Stimulated activated CD4-positive, alpha-beta T cell treated with anti-CD3 and anti-CD28 coated beads, TNF-alpha, amount 100 ng/mL, for 24 hours (primary cell): ENCODE results near the gene MYH10.

Experiments
- DNase-seq, 3 experiments: peaks; one replicate each; pipeline ENCODE4 v3.0.0-alpha.2; 2020; ENCODE audit warnings: low read depth in 3 of 3

MYH10 gene

DNA sequence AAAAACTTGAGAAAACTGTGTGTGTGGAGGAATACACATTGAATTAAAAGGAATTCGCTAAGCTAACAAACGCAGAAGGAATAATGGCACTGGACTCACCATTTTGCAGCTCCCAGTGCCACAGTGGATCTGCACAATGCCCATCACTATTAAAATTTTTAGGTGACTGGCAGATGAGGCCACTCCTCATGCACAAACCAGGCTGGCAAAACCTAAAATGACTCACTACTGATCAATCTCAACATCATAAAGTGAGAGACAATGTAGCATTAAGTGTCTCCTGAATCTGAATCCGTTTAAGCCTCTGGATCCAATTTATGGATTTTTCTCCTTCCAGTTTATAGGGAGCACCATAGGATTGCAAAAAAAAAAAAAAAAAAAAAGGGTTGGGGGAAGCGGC is 20.6 kb downstream of the MYH10 start:
- no peak for DNase-seq

DNA sequence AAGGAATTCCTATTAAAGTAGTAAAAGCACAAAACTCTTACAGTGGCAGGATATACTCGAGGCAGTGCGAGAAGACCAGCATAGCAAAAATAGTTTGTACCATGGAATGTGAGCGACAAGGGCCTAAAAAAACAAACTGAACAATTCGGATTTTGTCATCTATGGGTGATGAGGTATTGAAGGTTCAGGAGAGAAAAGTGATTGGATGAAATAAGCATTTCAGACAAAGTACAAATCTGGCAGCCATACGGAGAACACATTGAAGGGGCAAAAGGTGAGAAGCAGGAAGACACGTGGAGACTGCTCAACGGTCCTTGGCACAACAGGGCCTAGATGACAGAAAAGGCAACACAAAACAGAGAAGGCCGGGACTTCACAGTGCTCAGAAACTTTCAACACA is 22.5 kb downstream of the MYH10 start:
- no peak for DNase-seq

DNA sequence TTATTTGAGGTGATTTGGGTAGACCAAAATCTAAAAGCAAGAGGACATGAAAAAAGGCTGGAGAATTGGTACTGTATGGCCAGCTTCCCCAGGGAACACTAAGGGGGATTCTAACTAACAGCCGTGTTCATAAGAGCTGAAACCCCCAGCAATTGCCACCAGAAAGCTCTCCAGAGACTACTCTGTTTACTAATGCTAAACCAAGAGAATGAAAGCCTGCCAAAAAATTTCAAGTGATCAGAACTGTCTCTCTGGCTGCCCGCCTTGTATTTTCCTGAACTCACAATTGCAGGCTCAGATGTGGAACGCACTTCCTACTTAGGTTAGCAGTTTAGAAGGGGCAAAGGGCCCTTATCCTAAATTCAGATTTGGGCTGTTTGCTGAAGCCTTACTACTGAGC is 24.1 kb downstream of the MYH10 start:
- DNase-seq = no peak

DNA sequence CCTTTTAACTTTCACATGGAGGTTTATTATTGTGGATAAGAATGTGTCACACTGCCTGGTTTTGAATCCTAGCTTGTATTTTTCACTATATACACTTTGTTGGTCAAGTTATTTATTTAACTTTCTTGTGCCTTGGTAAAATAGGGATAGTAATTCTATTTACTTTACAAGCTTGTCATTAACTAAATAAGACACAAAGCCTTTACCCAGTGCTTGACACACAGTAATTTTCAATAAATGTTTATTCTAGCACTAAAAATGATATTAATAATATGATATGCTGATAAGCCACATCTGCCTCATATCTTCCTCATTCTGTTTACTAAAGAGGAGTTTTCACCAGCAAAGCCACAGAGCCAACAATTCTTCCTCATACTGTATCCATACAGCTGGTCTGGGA is 27.8 kb downstream of the MYH10 start:
- DNase-seq = no peak

DNA sequence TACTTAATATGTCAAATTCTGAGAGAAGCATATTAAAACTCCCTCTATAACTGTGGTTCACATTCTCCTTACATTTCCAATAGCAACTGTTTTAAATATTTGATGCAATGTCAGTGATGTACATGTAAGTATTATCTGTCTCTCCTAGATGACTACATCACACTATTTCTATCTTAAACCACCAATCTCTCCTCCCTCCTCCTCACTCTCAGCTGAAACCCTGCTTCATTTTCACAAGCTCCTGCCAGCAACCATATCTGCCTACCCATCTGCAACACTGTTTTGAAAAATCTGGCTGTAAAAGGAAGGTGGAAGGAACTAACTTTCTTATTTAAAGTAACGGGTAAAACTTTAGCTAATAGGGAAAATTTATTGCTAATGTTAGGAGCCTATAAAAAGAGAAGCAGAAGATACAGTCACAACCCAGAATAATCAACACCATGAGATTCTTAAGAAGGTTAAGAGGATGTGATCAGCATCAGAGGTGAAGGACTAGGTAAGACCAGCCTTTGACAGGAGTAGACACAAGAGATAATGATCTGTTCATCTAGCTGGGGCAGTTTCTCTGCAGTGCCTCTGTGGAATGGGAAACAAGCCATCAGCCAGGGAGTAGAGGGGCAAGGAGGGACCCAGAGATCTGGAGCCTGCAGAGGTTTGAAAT is 31.0 kb downstream of the MYH10 start:
- no peak for DNase-seq

DNA sequence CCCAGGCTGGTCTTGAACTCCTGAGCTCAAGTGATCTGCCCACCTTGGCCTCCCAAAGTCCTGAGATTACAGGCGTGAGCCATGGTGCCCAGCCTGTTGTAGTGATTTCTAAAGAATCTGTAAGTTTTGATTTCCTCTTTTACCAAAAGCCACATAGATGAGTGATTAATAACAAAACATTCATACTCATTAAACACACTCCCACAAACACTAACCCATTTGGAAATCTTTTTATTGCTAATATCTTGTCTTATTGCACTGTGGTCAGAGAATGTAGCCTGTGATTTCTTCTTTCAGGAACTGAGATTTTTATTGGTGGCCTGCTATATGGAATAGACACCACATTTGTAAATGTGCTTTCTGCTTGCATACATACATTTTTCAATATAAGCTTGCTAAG is 31.6 kb downstream of the MYH10 start:
- no peak for DNase-seq

DNA sequence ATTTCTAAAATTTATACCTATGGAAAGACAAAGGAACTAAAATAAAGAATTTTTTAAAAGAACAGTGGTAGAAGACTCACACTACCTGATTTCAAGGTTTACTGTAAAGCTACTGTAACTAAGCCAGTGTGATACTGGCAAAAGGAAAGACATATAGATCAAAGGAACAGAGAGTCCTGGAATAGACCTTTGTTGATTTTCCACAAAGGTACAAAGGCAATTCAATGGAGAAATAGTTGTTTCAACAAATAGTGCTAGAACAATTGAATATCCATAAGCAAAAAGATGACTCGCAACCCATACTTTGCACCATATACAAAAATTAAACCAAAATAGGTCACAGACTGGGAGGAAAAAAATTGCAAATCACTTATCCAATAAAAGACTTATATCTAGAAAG is 36.7 kb downstream of the MYH10 start:
- DNase-seq = no peak

DNA sequence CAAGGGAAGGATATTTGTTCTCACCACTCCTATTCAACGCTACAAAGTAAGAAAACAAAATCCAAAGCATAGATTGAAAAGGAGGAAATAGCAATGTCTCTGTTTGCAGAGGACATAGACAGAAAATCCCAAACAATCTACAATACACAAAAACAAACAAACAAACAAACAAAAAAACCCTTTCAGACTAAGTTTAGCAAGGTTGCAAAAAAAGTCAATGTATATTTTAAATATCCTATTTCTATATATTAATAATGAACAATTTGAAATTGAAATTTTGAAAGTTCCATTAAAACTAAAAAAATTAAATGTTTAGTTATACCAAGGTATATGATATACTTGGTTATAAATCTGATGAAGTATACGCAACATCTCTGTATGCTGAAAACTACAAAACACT is 37.2 kb downstream of the MYH10 start:
- DNase-seq = no peak

DNA sequence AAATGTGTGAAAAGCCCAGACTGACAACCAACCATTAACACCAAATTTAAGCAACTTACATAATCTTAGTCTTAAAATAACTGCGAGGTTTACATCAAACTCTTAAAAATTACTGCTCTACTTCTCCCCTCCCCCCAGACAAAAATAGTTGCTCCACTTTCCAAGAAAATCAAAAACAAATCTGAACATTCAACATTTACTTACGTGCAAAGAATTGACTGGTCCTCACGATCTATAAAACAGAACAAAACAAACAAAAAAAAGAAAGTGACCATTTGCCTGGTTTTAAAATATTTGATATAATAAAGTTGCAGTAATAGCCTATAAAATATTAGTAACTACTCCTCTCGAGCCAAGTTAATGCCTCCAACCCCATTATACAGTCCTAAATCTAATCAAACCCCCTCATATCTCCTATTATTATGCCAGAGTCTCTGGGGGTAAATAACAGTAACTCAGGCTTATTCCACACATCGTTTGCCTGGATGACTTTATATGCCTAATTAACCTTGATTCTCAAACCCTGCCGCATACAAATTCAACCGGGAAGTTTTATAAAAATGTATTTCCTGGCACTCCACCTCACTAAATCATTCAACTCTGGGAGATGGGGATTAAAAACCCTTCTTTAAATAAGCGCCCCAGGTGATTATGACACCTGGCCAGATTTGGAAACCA is 41.5 kb downstream of the MYH10 start:
- no peak for DNase-seq

DNA sequence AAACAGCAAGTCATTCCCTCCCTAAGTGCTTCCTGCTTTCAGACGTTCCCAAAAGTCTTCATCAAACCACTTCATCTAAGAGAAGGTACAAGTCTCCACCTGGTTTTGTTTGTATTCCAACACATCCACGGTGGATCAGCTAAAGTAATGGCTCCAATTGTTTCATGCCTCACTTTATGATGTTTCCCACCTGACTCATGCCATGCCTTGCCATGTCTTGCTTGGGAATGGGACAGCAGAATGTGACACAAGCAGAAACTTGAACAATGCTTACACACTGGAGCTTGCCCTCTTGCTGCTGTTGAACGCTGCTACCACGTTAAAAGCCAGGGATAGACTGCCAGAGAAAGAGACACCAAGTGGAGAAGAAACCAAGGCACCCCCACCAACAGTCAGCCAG is 43.8 kb downstream of the MYH10 start:
- DNase-seq = no peak

DNA sequence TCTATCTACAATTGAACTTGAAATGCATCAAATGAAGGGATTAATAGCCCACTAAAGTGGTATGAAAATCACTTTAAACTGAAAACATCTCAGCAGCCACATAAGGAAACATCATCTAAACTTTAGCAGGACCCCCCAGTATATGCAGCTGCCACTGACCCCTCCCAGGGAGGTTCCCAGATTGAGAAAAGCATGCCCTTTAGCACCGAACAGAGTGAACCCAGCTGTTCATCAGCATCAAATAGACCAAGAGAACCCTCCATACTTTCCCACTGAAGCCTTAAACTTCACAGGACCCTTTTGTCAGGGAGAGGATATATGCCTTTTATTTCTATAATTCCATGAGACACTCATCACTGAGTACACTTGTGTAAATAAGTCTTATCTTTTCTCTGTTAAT is 44.6 kb downstream of the MYH10 start:
- no peak for DNase-seq

DNA sequence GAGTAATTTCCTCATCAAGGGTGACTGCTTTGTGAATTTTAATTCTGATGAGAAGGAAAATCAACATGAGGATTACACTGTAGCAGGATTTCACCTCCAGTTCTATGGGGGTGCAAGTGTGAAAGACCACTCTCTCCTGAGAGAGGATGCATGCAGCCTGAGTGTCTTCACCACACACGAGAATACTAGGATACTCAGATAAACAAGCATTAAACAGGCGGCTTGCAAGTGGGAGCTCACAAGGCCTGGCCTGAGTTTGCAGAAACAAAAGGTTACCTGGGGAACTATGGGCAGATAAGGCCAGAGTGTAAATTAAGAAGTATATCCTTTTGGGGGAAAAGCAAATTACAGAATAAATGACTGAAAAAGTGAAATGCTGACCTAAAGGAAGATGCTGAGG is 46.6 kb downstream of the MYH10 start:
- no peak for DNase-seq

DNA sequence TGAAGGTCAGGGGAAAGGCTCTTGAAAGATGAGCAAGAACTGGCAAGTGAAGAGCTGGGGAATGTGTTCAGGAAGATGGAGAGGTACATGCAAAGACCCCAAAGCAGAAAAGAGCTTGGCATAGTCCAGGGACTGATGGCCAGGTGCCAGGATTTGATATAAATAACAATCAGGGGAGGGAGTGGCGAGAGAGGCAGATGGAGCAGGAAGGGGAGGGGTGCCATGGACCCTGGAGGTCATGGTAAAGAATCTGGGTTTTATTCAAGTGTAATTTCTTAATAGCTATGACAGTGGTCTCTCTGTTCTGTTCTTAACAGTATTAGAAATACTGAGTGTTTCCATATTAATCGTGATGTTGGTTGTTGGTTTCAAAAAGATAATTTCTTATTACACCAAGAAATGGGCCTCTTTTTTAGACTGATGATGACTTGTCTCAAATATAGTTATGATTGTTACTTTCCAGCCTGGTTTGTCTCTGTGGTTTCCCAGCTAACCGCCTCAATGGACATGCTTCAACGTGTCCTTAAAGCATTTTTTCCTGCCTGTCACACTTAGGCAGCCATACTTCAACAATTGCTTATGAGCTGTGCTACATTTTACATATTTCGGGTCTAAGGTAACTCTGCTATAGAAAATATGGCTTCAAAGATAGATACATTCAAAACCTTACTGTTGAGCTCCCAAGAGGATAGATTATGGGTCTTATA is 49.4 kb downstream of the MYH10 start:
- no peak for DNase-seq

DNA sequence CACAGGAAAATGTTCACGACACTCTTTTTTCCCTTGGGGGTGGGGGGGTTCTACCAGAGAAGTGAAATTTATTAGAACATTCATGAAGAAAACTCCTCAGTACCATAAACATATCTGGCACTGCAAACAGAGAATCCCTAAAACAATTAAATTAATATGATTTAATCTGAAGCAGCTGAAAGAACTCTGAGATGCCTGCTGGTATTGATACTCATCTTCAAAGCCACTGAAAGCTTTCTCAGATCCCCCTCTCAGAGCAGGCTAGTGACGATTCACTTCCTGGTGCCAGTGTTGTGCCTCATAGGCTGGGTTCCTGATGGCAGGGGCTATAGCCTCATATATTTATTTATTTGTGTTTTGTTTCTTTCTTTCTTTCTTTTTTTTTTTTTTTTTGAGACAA is 52.7 kb downstream of the MYH10 start:
- DNase-seq = no peak

DNA sequence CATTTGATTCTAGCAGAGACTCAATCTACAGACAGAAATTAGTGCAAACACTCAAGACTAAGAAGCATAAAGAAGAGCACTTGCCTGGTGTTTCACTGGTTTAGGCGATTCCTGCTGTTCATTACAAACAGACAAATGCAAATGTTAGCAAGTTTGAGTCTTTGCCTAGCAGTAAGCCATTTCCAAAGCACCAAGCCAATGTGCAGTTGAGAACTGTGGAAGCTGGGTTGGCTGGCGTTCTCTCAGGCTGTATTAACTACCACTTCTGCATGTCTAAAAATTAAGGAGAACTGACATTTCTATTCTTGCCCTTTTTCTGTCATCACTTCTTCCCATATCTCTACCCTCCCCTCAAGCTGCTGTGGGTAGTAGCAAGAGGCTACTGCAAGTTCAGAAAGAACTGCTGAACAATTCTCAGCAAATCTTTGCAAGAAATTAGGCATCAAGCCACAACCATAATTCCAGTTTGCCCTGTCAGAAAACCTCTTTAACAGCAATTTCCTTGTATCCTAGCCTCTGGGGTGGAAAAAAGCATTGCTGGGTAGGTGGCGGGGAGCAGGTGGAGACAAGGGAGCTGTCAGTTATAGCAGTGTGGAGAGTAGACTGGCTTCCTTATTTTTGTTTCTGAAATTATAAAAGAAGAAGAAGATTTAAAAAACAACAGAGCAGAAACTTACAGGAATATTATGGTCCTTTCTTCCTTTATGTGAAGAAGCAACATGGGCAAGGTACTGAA is 53.8 kb downstream of the MYH10 start:
- DNase-seq = no peak

DNA sequence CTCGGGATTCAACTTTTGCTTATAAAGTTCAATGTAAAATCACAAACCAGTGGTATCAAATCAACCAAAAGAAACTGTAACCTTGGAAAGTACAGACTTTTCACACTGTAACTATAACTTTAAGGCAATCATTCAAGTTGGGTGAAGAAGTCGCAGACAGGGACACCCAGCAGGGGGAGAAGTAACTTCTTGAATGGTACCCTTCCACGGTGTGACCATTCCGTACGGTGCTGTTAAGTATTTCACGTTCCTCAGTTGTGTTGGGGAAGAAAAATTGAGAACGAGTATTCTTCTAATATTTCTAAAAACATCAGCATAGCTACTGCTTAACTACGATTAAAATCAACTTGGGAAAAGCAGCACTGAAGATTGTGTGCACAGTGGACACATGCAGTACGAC is 55.8 kb downstream of the MYH10 start:
- no peak for DNase-seq

DNA sequence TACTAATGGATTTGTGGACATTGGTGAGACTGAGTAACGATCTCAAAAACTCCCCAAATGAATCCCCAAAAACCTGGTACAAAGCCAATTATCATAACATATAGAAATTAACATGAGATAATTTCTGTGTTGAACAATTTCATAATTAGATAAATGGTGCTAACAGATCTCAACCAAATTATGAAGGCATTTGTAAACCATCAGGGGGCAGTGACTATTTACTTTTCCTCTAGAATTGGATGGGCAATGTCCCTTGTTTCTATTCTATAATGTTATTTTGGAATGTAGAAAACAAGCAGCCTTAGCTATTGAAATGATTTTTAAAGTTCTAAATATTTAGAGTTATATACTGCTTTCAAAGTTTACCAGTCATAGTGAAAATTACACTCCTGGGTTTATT is 57.8 kb downstream of the MYH10 start:
- DNase-seq = no peak

DNA sequence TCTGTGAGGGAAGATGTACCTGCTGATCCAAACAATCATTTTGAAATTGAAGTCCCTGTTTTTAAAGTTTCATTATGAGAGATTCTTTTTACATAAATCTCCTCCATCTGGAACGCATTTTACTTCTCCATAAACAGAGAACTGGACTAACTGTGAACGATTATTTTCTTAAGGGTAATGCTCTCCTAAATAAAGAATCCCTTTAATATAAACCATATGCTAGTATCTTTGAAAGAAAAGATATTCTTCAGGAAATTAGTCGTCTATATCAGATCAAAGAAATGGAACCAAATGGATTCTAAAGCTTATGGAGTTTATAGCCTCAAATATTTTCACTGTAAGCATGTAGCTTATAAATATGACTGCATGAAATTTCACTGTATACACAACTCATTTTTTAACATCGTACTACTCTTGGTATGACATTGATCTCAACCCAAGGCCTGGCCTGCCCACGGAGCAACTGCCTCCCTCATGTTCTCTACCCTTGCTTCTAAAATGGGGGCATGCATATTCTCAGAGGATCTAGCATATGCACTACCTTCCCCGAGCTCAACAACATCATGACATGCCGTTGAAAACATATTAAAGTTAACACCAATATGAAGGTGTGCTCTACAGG is 66.4 kb downstream of the MYH10 start:
- no peak for DNase-seq

DNA sequence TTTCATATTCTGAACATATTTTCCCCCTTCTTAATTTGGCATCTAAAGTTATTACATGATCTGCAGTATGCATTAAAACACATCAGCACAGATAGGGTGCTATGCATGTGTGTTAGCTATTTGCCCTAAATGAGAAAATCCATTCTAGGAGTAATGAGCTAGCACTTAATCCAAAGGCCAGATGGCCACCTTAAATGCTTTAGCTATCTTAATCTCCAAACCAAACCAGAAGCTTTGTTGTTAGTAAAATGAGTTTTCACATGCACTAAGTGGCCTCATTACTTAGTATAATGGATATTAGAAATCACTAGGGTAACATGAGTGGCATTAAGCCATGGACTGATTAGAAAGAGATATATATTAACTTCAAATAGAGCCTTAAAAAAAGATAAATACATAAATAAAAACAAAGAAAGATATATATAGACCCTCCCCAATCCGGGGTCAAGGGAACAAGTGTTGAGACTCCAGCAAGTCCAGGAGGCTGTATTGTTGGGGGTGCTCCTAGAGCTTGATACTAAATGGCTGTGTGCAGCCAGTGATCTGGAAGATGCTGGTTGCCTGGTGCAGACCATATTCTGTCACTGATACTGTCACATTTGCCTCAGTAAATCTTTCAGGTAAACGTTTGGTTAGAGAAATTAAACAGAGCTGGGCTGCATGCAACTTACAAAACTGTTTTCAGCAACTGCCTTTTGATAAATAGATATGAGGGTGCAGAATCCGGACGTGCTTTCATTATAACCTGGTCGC is 67.3 kb downstream of the MYH10 start:
- DNase-seq = no peak

DNA sequence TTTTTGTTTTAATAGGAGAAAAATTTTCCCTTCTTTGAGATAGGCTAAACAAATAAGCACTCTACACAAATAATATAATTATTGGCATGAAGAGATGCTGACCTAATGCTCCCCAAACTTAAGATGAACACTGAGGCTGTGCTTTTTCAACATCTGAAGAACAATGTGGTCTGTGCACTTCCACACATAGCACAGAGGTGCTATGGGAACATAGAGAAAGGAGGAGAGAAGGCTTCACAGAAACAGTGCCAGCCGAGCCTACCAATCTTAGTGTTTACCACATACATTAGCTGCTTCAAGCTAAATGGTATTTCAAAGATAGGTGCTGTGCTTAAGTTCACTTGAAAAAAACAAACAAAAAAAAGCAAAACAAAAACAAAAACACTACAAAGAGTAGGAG is 72.4 kb downstream of the MYH10 start:
- DNase-seq = no peak

DNA sequence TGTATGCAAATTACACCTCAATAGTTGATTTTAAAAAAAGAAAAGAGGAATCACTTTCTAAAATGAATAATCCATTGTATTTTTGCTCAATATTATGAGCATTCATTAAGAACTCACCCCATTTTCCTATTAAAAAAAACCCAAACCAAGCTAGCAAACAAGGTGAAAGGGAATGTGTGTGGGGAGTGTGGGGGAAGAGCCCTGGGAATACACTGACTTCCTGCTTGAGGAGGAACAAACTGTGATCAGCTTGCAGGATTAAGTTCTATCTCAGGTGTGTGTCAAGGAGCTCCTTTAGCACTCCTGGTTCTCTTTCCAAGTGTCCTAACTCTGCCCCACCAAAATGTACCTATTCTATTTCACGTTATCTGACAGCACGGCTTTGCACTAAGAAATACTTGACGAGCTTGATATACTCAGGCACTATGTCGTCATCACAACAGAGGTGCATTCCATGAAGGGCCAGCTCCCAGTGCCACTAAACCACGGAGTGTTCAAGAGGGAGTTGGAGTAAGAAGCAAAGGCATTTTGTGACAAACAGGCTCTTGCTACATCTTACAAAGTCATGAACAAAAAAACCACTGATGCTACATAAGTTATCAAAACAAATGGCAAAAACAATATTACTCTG is 73.2 kb downstream of the MYH10 start:
- DNase-seq = no peak
